ENCODE data around the gene DMP1.

DNA sequence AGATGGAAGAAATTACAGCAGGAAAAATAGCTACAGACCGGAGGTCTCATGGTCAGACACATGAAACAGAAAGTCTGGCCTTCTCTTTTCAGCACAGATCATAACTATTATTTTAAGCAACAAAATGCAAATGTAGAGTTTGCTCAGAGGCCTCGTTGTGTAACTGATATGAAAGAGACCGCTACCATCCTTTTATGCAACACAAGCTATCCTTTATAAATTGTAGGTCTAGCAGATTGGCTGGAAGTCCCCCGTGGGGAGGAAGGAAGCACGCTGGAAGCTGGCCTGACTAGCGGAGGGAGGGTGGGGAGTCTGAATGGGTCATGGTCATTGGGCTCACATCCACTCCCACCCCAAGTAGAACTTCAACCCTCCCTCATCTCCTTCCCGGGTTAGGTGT, 27.7 kb downstream of the DMP1 start:
- TF ChIP-seq TCF7L2 (IDR thresholded peaks at IDR 0.05; ENCODE audit: borderline replicate concordance, low read depth, low read length) = no peak
- TF ChIP-seq, protein P1, sequence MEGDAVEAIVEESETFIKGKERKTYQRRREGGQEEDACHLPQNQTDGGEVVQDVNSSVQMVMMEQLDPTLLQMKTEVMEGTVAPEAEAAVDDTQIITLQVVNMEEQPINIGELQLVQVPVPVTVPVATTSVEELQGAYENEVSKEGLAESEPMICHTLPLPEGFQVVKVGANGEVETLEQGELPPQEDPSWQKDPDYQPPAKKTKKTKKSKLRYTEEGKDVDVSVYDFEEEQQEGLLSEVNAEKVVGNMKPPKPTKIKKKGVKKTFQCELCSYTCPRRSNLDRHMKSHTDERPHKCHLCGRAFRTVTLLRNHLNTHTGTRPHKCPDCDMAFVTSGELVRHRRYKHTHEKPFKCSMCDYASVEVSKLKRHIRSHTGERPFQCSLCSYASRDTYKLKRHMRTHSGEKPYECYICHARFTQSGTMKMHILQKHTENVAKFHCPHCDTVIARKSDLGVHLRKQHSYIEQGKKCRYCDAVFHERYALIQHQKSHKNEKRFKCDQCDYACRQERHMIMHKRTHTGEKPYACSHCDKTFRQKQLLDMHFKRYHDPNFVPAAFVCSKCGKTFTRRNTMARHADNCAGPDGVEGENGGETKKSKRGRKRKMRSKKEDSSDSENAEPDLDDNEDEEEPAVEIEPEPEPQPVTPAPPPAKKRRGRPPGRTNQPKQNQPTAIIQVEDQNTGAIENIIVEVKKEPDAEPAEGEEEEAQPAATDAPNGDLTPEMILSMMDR (tag by site-specific recombination; IDR thresholded peaks at IDR 0.05) = no peak
- no peak for TF ChIP-seq ZNF169 (tag by site-specific recombination; IDR thresholded peaks at IDR 0.05)
- TF ChIP-seq, protein P2, sequence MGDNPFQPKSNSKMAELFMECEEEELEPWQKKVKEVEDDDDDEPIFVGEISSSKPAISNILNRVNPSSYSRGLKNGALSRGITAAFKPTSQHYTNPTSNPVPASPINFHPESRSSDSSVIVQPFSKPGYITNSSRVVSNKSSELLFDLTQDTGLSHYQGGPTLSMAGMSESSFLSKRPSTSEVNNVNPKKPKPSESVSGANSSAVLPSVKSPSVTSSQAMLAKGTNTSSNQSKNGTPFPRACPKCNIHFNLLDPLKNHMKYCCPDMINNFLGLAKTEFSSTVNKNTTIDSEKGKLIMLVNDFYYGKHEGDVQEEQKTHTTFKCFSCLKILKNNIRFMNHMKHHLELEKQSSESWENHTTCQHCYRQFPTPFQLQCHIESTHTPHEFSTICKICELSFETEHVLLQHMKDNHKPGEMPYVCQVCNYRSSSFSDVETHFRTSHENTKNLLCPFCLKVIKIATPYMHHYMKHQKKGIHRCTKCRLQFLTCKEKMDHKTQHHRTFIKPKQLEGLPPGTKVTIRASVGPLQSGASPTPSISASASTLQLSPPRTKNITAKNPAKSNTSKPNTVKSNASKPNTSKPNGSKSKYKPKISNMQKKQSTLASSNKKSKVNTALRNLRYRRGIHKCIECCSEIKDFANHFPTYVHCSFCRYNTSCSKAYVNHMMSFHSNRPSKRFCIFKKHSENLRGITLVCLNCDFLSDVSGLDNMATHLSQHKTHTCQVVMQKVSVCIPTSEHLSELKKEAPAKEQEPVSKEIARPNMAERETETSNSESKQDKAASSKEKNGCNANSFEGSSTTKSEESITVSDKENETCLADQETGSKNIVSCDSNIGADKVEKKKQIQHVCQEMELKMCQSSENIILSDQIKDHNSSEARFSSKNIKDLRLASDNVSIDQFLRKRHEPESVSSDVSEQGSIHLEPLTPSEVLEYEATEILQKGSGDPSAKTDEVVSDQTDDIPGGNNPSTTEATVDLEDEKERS (tag by site-specific recombination; IDR thresholded peaks at IDR 0.05) = no peak
- TF ChIP-seq ZBTB17 (tag by site-specific recombination; IDR thresholded peaks at IDR 0.05) = no peak
- no peak for TF ChIP-seq ZNF24 (tag by site-specific recombination; IDR thresholded peaks at IDR 0.05)
- no peak for TF ChIP-seq MYNN (tag by site-specific recombination; IDR thresholded peaks at IDR 0.05; ENCODE audit: borderline replicate concordance)
- TF ChIP-seq, protein P3, sequence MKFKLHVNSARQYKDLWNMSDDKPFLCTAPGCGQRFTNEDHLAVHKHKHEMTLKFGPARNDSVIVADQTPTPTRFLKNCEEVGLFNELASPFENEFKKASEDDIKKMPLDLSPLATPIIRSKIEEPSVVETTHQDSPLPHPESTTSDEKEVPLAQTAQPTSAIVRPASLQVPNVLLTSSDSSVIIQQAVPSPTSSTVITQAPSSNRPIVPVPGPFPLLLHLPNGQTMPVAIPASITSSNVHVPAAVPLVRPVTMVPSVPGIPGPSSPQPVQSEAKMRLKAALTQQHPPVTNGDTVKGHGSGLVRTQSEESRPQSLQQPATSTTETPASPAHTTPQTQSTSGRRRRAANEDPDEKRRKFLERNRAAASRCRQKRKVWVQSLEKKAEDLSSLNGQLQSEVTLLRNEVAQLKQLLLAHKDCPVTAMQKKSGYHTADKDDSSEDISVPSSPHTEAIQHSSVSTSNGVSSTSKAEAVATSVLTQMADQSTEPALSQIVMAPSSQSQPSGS (tag by site-specific recombination; IDR thresholded peaks at IDR 0.05; ENCODE audit: low read depth) = no peak
- no peak for TF ChIP-seq ZNF623 (tag by site-specific recombination; IDR thresholded peaks at IDR 0.05)
- no peak for TF ChIP-seq ZBTB6 (tag by site-specific recombination; IDR thresholded peaks at IDR 0.05)
- no peak for TF ChIP-seq ZBTB7A (tag by site-specific recombination; IDR thresholded peaks at IDR 0.05; ENCODE audit: low read depth)
